CD4-positive, alpha-beta T cell (primary cell): Measurements from ENCODE around the gene WDR82. TPM values are rescaled to one million over a fixed set of nuclear protein-coding genes. Genes with fewer than 3 reads are reported as not detected.

Experiments
- ATAC-seq: fragments of 200-7000 bp; cut with Tn5 transposase; one replicate; pipeline ENCODE4 v1.10.0; 2022; ENCODE audit warnings: mild to moderate bottlenecking; ENCODE audit not compliant: poor library complexity
- CTCF ChIA-PET: fragments of 350-600 bp; sonication (Branson Sonifier 250); formaldehyde crosslinking; loops from one replicate; lab custom pipeline; 2021; ENCODE audit warnings: antibody characterized with exemption, inconsistent platforms; lab: Charles Lee
- POLR2A ChIA-PET: fragments of 350-600 bp; sonication (Branson Sonifier 250); formaldehyde crosslinking; loops from one replicate; lab custom pipeline; 2021; ENCODE audit warnings: antibody characterized with exemption, inconsistent platforms; lab: Charles Lee
- DNase-seq, 14 experiments: peaks; one replicate each; pipeline ENCODE4 v3.0.0-alpha.2; 2013 to 2020; ENCODE audit warnings: mixed read lengths in 2 of 14
- H3K27ac ChIP-seq, 2 donors: one replicate each; pipeline versions ENCODE4 v1.5.1 to v1.7.0; 2013; ENCODE audit warnings: low read length in 2 of 2, low read depth in 1 of 2, mild to moderate bottlenecking in 1 of 2
- H3K27me3 ChIP-seq, 2 experiments: 1 replicate in 1 of 2; 2 replicates in 1 of 2; pipeline versions ENCODE4 v1.6.1 to v1.7.0; 2013; ENCODE audit warnings: low read length in 2 of 2, control low read depth in 1 of 2, mild to moderate bottlenecking in 1 of 2, moderate library complexity in 1 of 2; ENCODE audit not compliant: insufficient read depth in 2 of 2, control insufficient read depth in 1 of 2
- H3K36me3 ChIP-seq: one replicate; pipeline ENCODE4 v1.6.1; 2013; ENCODE audit warnings: low read length, control low read depth; ENCODE audit not compliant: insufficient read depth
- H3K4me1 ChIP-seq: one replicate; pipeline ENCODE4 v1.6.1; 2013; ENCODE audit warnings: low read length, control low read depth; ENCODE audit not compliant: insufficient read depth
- H3K4me3 ChIP-seq: one replicate; pipeline ENCODE4 v1.5.1; 2013; ENCODE audit warnings: mild to moderate bottlenecking, low read length, moderate library complexity
- H3K9me3 ChIP-seq, 2 experiments: 1 replicate in 1 of 2; 2 replicates in 1 of 2; pipeline versions ENCODE4 v1.6.1 to v1.7.0; 2013; ENCODE audit warnings: low read length in 2 of 2, mild to moderate bottlenecking in 2 of 2, control low read depth in 1 of 2, moderate library complexity in 1 of 2; ENCODE audit not compliant: control insufficient read depth in 1 of 2, insufficient read depth in 1 of 2
- H3K27ac Mint-ChIP-seq: one replicate; pipeline ENCODE4 v1.8.0; 2020; ENCODE audit warnings: mixed read lengths
- H3K27me3 Mint-ChIP-seq: one replicate; pipeline ENCODE4 v1.8.0; 2021; ENCODE audit warnings: mixed read lengths
- H3K36me3 Mint-ChIP-seq: one replicate; pipeline ENCODE4 v1.8.0; 2021; ENCODE audit warnings: low read depth, mixed read lengths
- H3K4me1 Mint-ChIP-seq: one replicate; pipeline ENCODE4 v1.8.0; 2021; ENCODE audit warnings: low read depth, mixed read lengths
- H3K4me3 Mint-ChIP-seq: one replicate; pipeline ENCODE4 v1.8.0; 2020; ENCODE audit warnings: mild to moderate bottlenecking, mixed read lengths
- H3K9me3 Mint-ChIP-seq: one replicate; pipeline ENCODE4 v1.8.0; 2020; ENCODE audit warnings: mixed read lengths
- intact Hi-C, 2 experiments: fragments of 100-400 bp; cut with DNase I in 1 of 2; cut with micrococcal nuclease in 1 of 2; formaldehyde crosslinking; loops; one replicate each; pipeline versions ENCODE4 v1.15.1 to v1.9.0; 2023 to 2025; cut with DNase I, micrococcal nuclease
- total RNA-seq, 174 experiments: library from RNA in 2 of 174; stranded (reverse) in 2 of 174; gene quantifications; one replicate each; pipeline ENCODE4 v1.2.3 and lab custom pipeline; 2021 to 2026
- TF ChIP-seq, protein P1 (sequence below): fragments of 200-600 bp; IDR thresholded peaks from one replicate; pipeline ENCODE4 v1.8.0; 2022; ENCODE audit warnings: antibody characterized with exemption, mild to moderate bottlenecking

The WDR82 gene
- total RNA-seq, 2 experiments from 2014 or later: 114 TPM

DNA sequence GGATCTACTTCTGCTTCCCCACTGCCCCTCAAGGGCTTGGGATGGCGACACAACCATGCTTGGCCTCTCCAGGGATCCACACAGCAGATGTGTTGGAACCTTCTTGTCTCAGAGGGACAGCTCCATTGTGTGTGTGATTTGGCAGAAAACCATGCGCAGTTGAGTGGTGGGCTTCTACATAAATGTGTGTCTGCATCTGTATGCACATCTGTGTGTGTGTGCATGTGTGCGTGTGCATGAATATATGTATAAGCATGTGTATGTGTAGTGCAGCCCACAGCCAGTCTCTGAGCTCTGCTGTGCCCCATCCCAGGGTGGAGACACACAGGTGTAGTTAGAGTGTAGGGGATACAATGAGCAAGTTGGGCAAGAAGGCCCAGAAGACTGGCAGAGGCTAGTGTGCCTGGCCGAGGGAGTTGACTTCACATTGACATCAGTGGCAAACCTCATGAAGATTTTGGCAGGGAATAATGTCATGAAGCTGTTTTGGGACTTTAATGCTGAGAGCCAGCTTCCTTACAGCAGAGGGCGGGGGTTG, 17.3 kb upstream of the WDR82 start:
- CTCF ChIA-PET: no interaction called here
- H3K36me3 ChIP-seq: peaks cover 50% of the 10 kb centered on the region
- POLR2A ChIA-PET: no interaction called here

GRCh38 chr3:52294320-52295150, 16.1 kb upstream of the WDR82 start:
- DNase-seq: no peak
- no peak overlapping the region for H3K27ac ChIP-seq
- no peaks in the 10 kb centered on the region for H3K9me3 ChIP-seq
- Mint-ChIP-seq H3K9me3 (no peaks in the 10 kb centered on the region), H3K36me3 (peaks cover 38% of the 10 kb centered on the region), H3K27me3 (no peaks in the 10 kb centered on the region), H3K4me1 (peaks cover 20% of the 10 kb centered on the region), H3K4me3 (no peak overlapping the region), H3K27ac (no peak overlapping the region)
- POLR2A ChIA-PET: no interaction called here
- no peaks in the 10 kb centered on the region for H3K27me3 ChIP-seq
- H3K4me1 ChIP-seq: peaks cover 23% of the 10 kb centered on the region
- H3K36me3 ChIP-seq: peaks cover 54% of the 10 kb centered on the region
- CTCF ChIA-PET: no interaction called here
- TF ChIP-seq, protein P1, sequence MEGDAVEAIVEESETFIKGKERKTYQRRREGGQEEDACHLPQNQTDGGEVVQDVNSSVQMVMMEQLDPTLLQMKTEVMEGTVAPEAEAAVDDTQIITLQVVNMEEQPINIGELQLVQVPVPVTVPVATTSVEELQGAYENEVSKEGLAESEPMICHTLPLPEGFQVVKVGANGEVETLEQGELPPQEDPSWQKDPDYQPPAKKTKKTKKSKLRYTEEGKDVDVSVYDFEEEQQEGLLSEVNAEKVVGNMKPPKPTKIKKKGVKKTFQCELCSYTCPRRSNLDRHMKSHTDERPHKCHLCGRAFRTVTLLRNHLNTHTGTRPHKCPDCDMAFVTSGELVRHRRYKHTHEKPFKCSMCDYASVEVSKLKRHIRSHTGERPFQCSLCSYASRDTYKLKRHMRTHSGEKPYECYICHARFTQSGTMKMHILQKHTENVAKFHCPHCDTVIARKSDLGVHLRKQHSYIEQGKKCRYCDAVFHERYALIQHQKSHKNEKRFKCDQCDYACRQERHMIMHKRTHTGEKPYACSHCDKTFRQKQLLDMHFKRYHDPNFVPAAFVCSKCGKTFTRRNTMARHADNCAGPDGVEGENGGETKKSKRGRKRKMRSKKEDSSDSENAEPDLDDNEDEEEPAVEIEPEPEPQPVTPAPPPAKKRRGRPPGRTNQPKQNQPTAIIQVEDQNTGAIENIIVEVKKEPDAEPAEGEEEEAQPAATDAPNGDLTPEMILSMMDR: no peak
- intact Hi-C loops: loop anchor here in 1 of 2 experiments (5.0 kb wide), 1 partner anchor 153 kb away; the partner anchor contains the start of gene SEMA3G
- H3K4me3 ChIP-seq: no peak overlapping the region
- ATAC-seq: no peak

More for the DNA sequence above, 17.3 kb upstream of the WDR82 start:
- no peaks in the 10 kb centered on the region for H3K27me3 Mint-ChIP-seq
- Histone ChIP-seq H3K4me3 (no peak overlapping the region), H3K27ac (no peak overlapping the region), H3K4me1 (peaks cover 11% of the 10 kb centered on the region), H3K9me3 (no peaks in the 10 kb centered on the region), H3K27me3 (no peaks in the 10 kb centered on the region)
- H3K9me3 Mint-ChIP-seq: no peaks in the 10 kb centered on the region
- TF ChIP-seq, protein P1: no peak
- ATAC-seq (no peak), DNase-seq (no peak)
- no peak overlapping the region for H3K27ac Mint-ChIP-seq
- intact Hi-C loops: no loop called here
- H3K4me3 Mint-ChIP-seq: no peak overlapping the region
- H3K4me1 Mint-ChIP-seq: peaks cover 16% of the 10 kb centered on the region
- peaks cover 34% of the 10 kb centered on the region for H3K36me3 Mint-ChIP-seq

- POLR2A ChIA-PET: interaction anchor here (1.1 to 1.2 kb wide), 2 partner anchors 15 to 62 kb away, joined by 3 read pairs; partner anchors contain the start of gene WDR82
- no peak for DNase-seq
- H3K27ac Mint-ChIP-seq: no peak overlapping the region
- H3K4me3 Mint-ChIP-seq: no peak overlapping the region
- CTCF ChIA-PET: no interaction called here
- Histone ChIP-seq H3K27me3 (no peaks in the 10 kb centered on the region), H3K27ac (no peak overlapping the region), H3K9me3 (no peaks in the 10 kb centered on the region), H3K36me3 (peaks cover 54% of the 10 kb centered on the region), H3K4me1 (peaks cover 32% of the 10 kb centered on the region), H3K4me3 (no peak overlapping the region)
- no peaks in the 10 kb centered on the region for H3K9me3 Mint-ChIP-seq
- peaks cover 42% of the 10 kb centered on the region for H3K36me3 Mint-ChIP-seq
- H3K27me3 Mint-ChIP-seq: no peaks in the 10 kb centered on the region
- peaks cover 28% of the 10 kb centered on the region for H3K4me1 Mint-ChIP-seq
- no peak for ATAC-seq
- intact Hi-C loops: loop anchor here in 1 of 2 experiments (5.0 kb wide), 1 partner anchor 154 kb away; the partner anchor contains the start of gene SEMA3G
- TF ChIP-seq, protein P1: no peak
These were observed 15.3 kb upstream of the WDR82 start for GRCh38 chr3:52293491-52294319.
